ENCODE results near the gene NFIX.

The NFIX gene

DNA sequence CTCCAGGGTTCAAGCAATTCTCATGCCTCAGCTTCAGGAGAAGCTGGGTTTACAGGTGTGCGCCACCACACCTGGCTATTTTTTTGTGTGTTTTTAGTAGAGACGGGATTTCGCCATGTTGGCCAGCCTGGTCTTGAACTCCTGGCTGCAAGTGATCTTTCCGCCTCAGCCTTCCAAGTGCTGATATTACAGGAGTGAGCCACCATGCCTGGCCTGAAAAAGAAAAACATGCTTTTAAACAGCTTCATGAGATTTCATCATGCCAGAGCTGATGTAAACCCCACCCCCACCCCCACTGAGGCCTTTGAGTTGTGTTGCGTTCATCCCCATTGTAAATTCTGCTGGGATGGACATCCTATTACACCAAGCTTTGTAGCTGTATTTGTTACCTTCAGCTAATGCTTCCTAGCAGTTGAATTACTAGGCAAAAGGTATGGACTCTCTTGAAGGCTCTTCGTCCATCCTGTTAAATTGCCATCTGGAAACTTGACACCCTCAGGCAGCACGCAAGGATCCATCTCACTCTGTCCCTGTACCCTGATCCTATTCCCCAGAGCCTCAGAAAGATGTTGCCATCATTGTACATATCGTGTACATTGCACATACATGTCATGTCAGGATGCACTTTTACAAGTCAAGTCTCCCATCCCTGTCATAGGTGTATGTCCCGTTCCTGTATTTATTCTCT lies 47.3 kb downstream of the NFIX start:
- TF ChIP-seq, protein P1, sequence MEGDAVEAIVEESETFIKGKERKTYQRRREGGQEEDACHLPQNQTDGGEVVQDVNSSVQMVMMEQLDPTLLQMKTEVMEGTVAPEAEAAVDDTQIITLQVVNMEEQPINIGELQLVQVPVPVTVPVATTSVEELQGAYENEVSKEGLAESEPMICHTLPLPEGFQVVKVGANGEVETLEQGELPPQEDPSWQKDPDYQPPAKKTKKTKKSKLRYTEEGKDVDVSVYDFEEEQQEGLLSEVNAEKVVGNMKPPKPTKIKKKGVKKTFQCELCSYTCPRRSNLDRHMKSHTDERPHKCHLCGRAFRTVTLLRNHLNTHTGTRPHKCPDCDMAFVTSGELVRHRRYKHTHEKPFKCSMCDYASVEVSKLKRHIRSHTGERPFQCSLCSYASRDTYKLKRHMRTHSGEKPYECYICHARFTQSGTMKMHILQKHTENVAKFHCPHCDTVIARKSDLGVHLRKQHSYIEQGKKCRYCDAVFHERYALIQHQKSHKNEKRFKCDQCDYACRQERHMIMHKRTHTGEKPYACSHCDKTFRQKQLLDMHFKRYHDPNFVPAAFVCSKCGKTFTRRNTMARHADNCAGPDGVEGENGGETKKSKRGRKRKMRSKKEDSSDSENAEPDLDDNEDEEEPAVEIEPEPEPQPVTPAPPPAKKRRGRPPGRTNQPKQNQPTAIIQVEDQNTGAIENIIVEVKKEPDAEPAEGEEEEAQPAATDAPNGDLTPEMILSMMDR (IDR thresholded peaks at IDR 0.05; ENCODE audit: borderline replicate concordance, control extremely low read depth, extremely low read depth, insufficient read depth, missing control alignments) = no peak
- in situ Hi-C loops (cut with MboI; ENCODE audit: low sequenced_read_pairs, unreplicated experiment) = no loop called here
- DNase-seq (ENCODE audit: low spot score) = no peak

- TF ChIP-seq, protein P1 (IDR thresholded peaks at IDR 0.05; ENCODE audit: borderline replicate concordance, control extremely low read depth, extremely low read depth, insufficient read depth, missing control alignments) = no peak
- no peak for DNase-seq (ENCODE audit: low spot score)
- in situ Hi-C loops (cut with MboI; ENCODE audit: low sequenced_read_pairs, unreplicated experiment) = no loop called here
These were observed 48.0 kb downstream of the NFIX start for GRCh38 chr19:13043285-13043684.

GRCh38 chr19:13044231-13044836 lies 49.1 kb downstream of the NFIX start:
- no peak for DNase-seq (ENCODE audit: low spot score)
- in situ Hi-C loops (cut with MboI; ENCODE audit: low sequenced_read_pairs, unreplicated experiment) = no loop called here
- TF ChIP-seq, protein P1 (IDR thresholded peaks at IDR 0.05; ENCODE audit: borderline replicate concordance, control extremely low read depth, extremely low read depth, insufficient read depth, missing control alignments) = no peak

- DNase-seq (ENCODE audit: low spot score) = no peak
- in situ Hi-C loops (cut with MboI; ENCODE audit: low sequenced_read_pairs, unreplicated experiment) = no loop called here
- TF ChIP-seq, protein P1 (IDR thresholded peaks at IDR 0.05; ENCODE audit: borderline replicate concordance, control extremely low read depth, extremely low read depth, insufficient read depth, missing control alignments) = no peak
These were observed 50.5 kb downstream of the NFIX start for GRCh38 chr19:13045812-13046211.

DNA sequence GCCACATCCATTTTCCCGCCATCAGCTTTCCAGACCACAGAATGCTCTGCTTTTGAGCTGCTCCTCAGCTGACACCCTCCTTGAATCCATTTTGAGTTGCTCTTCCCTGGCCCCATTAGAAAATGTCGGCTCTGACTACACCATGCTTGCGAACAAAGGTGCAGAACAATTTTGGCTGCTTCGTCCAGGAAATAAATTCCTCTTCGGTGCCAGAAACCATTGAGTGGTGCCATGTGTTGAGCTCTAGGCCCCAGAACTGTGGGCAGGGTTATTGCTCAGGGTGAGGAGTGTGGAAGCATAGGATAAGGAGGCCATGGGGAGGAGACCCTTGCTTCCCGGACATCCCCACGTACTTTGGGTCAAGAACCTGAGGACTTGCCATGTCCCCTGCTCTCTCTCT lies 52.1 kb downstream of the NFIX start:
- TF ChIP-seq, protein P1 (IDR thresholded peaks at IDR 0.05; ENCODE audit: borderline replicate concordance, control extremely low read depth, extremely low read depth, insufficient read depth, missing control alignments) = no peak
- DNase-seq (ENCODE audit: low spot score) = no peak
- in situ Hi-C loops (cut with MboI; ENCODE audit: low sequenced_read_pairs, unreplicated experiment) = no loop called here

- in situ Hi-C loops (cut with MboI; ENCODE audit: low sequenced_read_pairs, unreplicated experiment) = no loop called here
- no peak for DNase-seq (ENCODE audit: low spot score)
- TF ChIP-seq, protein P1 (IDR thresholded peaks at IDR 0.05; ENCODE audit: borderline replicate concordance, control extremely low read depth, extremely low read depth, insufficient read depth, missing control alignments) = no peak
These were observed 55.0 kb downstream of the NFIX start for GRCh38 chr19:13050274-13050673.
